PFSK-1 (cell line): ENCODE measurements around the gene OTOP1.

ENCODE experiments used
- POLR2AphosphoS5 ChIP-seq: IDR thresholded peaks from 2 replicates; pipeline ENCODE4 v1.6.1; 2012; ENCODE audit warnings: low read depth, mild to moderate bottlenecking, control low read depth, low read length, moderate library complexity
- SIN3A ChIP-seq: IDR thresholded peaks from 2 replicates; pipeline ENCODE4 v1.6.1; 2012; ENCODE audit warnings: mild to moderate bottlenecking, low read length, moderate library complexity, borderline replicate concordance; ENCODE audit not compliant: insufficient read depth
- TAF1 ChIP-seq: IDR thresholded peaks from 2 replicates; pipeline ENCODE4 v1.6.1; 2012; ENCODE audit warnings: low read length, control low read depth, borderline replicate concordance; ENCODE audit not compliant: insufficient read depth
- TF ChIP-seq, protein P1 (sequence below), 2 experiments: IDR thresholded peaks; 2 replicates each; pipeline versions ENCODE4 v1.6.1 to v1.8.0; 2011 to 2012; ENCODE audit warnings: low read depth in 2 of 2, low read length in 2 of 2, control low read depth in 1 of 2, inconsistent platforms in 1 of 2, mild to moderate bottlenecking in 1 of 2, moderate library complexity in 1 of 2; ENCODE audit not compliant: insufficient read depth in 1 of 2

GRCh38 chr4:4202510-4202909 is 24.2 kb downstream of the OTOP1 start:
- TF ChIP-seq SIN3A = no peak
- TF ChIP-seq, protein P1, sequence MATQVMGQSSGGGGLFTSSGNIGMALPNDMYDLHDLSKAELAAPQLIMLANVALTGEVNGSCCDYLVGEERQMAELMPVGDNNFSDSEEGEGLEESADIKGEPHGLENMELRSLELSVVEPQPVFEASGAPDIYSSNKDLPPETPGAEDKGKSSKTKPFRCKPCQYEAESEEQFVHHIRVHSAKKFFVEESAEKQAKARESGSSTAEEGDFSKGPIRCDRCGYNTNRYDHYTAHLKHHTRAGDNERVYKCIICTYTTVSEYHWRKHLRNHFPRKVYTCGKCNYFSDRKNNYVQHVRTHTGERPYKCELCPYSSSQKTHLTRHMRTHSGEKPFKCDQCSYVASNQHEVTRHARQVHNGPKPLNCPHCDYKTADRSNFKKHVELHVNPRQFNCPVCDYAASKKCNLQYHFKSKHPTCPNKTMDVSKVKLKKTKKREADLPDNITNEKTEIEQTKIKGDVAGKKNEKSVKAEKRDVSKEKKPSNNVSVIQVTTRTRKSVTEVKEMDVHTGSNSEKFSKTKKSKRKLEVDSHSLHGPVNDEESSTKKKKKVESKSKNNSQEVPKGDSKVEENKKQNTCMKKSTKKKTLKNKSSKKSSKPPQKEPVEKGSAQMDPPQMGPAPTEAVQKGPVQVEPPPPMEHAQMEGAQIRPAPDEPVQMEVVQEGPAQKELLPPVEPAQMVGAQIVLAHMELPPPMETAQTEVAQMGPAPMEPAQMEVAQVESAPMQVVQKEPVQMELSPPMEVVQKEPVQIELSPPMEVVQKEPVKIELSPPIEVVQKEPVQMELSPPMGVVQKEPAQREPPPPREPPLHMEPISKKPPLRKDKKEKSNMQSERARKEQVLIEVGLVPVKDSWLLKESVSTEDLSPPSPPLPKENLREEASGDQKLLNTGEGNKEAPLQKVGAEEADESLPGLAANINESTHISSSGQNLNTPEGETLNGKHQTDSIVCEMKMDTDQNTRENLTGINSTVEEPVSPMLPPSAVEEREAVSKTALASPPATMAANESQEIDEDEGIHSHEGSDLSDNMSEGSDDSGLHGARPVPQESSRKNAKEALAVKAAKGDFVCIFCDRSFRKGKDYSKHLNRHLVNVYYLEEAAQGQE (IDR thresholded peaks at IDR 0.05; ENCODE audit: insufficient read depth in 1 of 2, low read depth in 2 of 2, low read length in 2 of 2) = no peak
- TF ChIP-seq TAF1 = no peak
- TF ChIP-seq POLR2AphosphoS5 = no peak
